ENCODE results near the gene DNAJC1. TPM values are rescaled to one million over a fixed set of nuclear protein-coding genes. Genes with fewer than 3 reads are reported as not detected.
"Not testable (repeated sequence)": the region's sequence is repeated elsewhere in the genome, so short reads cannot be mapped to it uniquely, and the experiment has no call there.

DNAJC1 gene
- total RNA-seq, 1 experiment from 2014 or later: 35.0 TPM

GRCh38 chr10:21910798-21911197, 92.7 kb downstream of the DNAJC1 start:
- DNase-seq (ENCODE audit: low read depth): no peak

DNA sequence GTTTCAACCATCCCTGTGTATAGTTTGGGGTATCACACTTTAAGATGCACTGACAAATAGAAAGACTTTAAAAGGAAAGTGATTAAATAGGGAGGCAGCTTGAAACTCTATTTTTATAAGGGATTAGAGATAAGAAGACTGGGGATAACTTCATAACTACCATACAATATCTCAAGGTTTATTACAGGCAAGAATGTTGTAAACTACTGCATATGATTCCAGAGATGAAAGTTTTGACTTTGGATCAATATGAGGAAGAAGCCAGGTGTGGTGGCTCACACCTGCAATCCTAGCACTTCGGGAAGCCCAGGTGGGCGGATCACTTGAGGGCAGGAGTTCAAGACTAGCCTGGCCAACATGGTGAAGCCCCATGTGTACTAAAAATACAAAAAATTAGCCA, 96.1 kb downstream of the DNAJC1 start:
- no peak for DNase-seq (ENCODE audit: low read depth)

DNA sequence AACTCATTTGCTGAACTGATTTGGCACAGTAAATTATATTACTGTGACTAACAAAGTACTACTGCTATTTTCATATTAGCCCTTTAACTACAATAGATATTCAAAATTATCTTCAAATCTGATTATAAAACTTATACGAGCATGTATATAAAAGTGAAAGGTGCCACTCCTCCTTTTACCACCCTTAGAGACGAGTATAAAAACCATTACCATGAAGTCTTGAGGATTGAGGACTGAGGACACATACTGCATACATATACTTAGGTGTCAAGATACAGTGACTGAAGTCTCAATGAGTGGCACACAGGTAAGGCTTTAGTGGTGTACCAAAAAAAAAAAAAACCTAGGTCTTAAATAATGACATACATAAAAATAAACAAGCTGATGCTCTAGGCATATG, 98.6 kb downstream of the DNAJC1 start:
- DNase-seq (ENCODE audit: low read depth): no peak

- DNase-seq (ENCODE audit: low read depth): no peak
Measured at GRCh38 chr10:21899736-21900135, 103.8 kb downstream of the DNAJC1 start.

GRCh38 chr10:21895932-21896331, 107.6 kb downstream of the DNAJC1 start:
- DNase-seq (ENCODE audit: low read depth): no peak

DNA sequence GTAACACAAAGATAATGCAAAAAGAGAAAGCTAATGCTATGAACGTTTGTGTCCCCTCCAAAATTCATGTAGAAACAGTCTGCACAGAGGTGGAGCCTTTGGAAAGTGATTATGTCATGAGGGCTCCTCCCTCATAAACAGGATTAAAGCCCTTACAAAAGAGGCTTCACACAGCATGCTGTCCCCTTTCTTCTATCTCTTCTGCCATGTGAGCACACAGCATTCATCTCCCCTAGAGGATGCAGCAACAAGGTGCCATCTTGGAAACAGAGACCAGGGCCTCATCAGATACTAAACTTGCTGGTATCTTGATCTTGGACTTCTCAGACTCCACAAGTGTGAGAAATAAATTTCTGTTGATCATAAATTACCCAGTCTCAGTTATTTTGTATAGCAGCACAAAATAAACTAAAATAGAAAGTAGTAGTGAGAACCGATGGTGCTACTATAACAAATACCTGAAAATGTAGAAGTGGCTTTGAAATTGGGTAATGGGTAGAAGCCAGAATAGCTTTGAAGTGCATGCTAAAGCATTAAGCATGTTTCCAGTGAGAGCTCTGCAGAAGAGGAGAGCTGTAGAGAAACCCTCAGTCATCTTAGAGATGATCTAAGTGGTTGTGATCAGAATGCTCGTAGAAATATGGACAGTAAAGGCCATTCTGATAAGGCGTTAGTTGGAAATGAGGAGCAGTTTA, 108.7 kb downstream of the DNAJC1 start:
- DNase-seq (ENCODE audit: low read depth): no peak

GRCh38 chr10:21891439-21891838, 112.1 kb downstream of the DNAJC1 start:
- no peak for DNase-seq (ENCODE audit: low read depth)

DNA sequence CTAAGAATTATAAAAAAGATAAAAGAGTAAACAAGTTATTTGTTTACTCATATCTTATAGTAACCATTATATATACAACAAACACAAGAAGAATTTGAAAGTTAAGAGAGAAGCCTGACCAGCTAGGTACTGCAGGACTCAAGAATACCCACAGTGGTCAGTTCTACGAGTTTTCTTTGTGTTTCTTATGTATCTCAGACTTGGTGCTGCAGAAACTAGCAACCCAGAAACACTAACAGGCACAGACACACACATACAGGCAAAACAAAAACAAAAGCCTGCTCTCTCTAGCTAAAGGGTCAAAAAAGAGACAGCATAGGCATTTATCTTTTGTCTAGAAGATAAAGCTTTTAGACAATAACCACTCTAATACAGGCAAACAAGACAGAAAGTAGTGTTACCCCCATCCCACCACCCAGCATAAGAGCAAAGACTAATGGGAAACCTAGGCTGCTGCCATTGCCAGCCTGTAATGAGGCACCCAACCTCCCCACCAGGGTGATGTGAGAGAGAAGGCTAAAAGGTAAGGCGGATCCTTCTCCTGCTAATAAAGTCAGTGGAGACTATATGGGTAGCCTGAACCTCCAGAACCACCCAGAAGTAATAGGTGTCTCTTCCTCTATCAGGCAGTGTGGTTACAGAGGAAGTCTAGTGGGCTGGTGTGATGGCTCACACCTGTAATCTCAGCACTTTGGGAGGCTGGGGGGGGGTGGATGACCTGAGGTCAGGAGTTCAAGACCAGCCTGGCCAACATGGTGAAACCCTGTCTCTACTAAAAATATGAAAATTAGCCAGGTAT, 113.9 kb downstream of the DNAJC1 start:
- DNase-seq (ENCODE audit: low read depth): no peak

- DNase-seq (ENCODE audit: low read depth): no peak
Measured at GRCh38 chr10:21888959-21889358, 114.6 kb downstream of the DNAJC1 start.

DNA sequence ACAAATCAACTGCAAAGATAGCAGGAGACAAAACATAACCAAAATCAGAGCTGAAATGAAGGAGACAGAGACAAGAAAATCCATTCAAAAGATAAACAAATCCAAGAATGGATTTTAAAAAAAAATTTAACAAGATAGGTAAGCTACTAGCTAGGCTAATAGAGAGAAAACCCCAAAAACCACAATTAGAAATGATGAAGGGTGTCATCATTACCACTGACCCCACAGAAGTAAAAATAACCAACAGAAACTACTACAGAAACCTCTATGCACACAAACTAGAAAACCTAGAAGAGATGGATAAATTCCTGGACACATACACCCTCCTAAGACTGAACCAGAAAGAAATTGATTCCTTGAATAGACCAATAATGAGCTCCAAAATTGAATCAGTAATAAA, 117.6 kb downstream of the DNAJC1 start:
- no peak for DNase-seq (ENCODE audit: low read depth)

- DNase-seq (ENCODE audit: low read depth): no peak
Measured at GRCh38 chr10:21873198-21873597, 130.3 kb downstream of the DNAJC1 start.

GRCh38 chr10:21872771-21873170, 130.8 kb downstream of the DNAJC1 start:
- DNase-seq (ENCODE audit: low read depth): not testable (repeated sequence)

- DNase-seq (ENCODE audit: low read depth): no peak
Measured at GRCh38 chr10:21870849-21871248, 132.7 kb downstream of the DNAJC1 start.

GRCh38 chr10:21869087-21869486, 134.4 kb downstream of the DNAJC1 start:
- DNase-seq (ENCODE audit: low read depth): not testable (repeated sequence)

DNA sequence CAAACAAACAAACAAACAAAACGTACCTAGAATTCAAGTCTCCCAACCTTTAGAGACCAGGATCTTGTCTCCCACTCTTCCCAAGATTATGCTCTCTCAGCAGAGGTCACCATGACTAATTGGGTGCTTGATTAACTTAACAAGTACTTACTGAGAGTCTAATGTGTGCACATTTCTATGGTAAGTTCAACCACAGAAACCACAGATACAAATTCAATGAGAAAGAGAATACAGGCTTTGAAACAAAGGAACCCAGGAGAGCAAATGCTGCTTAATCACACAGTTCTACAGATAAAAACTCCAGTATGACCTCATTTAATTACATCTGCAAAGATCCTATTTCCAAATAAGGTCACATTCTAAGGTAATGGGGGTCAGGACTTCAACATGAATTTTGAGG, 142.8 kb downstream of the DNAJC1 start:
- DNase-seq (ENCODE audit: low read depth): peak; percentile 0

DNA sequence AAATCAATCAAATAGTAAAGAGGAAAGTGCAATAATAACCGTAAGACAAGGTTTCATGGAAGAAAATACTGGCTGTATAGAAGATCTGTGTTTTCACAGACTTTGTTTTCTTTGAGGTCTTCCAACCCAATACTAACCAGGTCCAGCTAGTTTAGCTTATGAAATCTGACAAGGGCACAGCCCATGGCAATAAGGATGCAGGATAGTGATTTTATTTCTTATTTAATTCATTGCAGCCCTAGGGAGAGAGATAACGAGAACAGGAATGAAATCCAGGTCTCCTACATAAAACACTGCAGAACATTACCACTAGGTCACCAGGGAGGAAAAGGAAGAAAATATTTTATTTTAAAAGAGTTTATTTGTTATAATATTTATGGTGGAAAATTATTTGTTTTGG, 145.1 kb downstream of the DNAJC1 start:
- no peak for DNase-seq (ENCODE audit: low read depth)

- no peak for DNase-seq (ENCODE audit: low read depth)
Measured at GRCh38 chr10:21849607-21850006, 153.9 kb downstream of the DNAJC1 start.

- DNase-seq (ENCODE audit: low read depth): no peak
Measured at GRCh38 chr10:21843645-21844044, 159.9 kb downstream of the DNAJC1 start.

DNA sequence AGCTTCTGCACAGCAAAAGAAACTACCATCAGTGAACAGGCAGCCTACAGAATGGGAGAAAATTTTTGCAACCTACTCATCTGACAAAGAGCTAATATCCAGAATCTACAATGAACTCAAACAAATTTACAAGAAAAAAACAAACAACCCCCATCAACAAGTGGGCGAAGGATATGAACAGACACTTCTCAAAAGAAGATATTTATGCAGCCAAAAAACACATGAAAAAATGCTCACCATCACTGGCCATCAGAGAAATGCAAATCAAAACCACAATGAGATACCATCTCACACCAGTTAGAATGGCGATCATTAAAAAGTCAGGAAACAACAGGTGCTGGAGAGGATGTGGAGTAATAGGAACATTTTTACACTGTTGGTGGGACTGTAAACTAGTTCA, 162.3 kb downstream of the DNAJC1 start:
- DNase-seq (ENCODE audit: low read depth): not testable (repeated sequence)

DNA sequence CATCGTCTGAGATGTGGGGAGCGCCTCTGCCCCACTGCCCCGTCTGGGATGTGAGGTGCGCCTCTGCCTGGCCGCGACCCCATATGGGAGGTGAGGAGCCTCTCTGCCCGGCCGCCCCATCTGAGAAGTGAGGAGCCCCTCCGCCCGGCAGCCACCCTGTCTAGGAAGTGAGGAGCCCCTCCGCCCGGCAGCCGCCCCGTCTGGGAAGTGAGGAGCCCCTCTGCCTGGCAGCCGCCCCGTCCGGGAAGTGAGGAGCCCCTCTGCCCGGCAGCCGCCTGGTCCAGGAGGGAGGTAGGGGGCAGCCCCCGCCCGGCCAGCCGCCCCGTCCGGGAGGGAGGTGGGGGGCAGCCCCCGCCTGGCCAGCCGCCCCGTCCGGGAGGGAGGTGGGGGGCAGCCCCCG, 166.0 kb downstream of the DNAJC1 start:
- DNase-seq (ENCODE audit: low read depth): not testable (repeated sequence)

DNA sequence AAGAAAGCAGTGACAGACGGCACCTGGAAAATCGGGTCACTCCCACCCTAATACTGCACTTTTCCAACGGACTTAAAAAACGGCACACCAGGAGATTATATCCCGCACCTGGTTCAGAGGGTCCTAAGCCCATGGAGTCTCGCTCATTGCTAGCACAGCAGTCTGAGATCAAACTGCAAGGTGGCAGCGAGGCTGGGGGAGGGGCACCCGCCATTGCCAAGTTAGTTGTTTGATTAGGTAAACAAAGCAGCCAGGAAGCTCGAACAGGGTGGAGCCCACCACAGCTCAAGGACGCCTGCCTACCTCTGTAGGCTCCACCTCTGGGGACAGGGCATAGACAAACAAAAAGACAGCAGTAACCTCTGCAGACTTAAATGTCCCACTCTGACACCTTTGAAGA, 169.0 kb downstream of the DNAJC1 start:
- not testable (repeated sequence) for DNase-seq (ENCODE audit: low read depth)

GRCh38 chr10:21832821-21833130, 170.8 kb downstream of the DNAJC1 start:
- no peak for DNase-seq (ENCODE audit: low read depth)

GRCh38 chr10:21831986-21832820, 171.3 kb downstream of the DNAJC1 start:
- no peak for DNase-seq (ENCODE audit: low read depth)

All from Daoy (cell line).